ENCODE measurements around the gene IGF2BP2.

DNA sequence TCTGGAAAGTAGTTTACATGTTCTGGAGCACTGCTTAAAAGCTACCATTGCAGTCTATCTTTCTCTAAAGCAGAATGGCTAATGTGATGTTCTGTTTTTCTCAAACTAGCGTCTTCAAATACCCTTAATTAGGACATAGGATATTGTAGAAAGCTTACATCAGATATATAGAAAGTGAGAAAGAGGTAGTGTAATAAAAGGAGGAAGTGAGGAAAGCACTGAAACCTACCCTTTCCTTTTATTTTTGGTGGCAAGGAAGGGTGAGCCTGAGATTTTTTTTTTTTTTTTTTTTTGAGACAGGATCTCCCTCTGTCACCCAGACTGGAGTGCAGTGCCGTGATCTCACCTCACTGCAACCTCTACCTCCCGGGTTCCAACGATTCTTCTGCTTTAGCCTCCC is 229.3 kb downstream of the IGF2BP2 start:
- TF ChIP-seq, protein P1, sequence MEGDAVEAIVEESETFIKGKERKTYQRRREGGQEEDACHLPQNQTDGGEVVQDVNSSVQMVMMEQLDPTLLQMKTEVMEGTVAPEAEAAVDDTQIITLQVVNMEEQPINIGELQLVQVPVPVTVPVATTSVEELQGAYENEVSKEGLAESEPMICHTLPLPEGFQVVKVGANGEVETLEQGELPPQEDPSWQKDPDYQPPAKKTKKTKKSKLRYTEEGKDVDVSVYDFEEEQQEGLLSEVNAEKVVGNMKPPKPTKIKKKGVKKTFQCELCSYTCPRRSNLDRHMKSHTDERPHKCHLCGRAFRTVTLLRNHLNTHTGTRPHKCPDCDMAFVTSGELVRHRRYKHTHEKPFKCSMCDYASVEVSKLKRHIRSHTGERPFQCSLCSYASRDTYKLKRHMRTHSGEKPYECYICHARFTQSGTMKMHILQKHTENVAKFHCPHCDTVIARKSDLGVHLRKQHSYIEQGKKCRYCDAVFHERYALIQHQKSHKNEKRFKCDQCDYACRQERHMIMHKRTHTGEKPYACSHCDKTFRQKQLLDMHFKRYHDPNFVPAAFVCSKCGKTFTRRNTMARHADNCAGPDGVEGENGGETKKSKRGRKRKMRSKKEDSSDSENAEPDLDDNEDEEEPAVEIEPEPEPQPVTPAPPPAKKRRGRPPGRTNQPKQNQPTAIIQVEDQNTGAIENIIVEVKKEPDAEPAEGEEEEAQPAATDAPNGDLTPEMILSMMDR (conservative IDR thresholded peaks at IDR 0.05; ENCODE audit: low read depth, low read length): no peak
- TF ChIP-seq EZH2 (IDR thresholded peaks at IDR 0.05; ENCODE audit: borderline replicate concordance, low read depth, low read length, poor library complexity, severe bottlenecking): no peak

Data from A673 (cell line).